HG02943 (cell line): ENCODE results near the gene SIL1.

Experiments used
- ATAC-seq: cut with Tn5 transposase; IDR thresholded peaks from one replicate; pipeline ENCODE4 v1.9.1; 2021; ENCODE audit warnings: mild to moderate bottlenecking, low read depth, moderate library complexity; ENCODE audit not compliant: unreplicated experiment

The SIL1 gene

DNA sequence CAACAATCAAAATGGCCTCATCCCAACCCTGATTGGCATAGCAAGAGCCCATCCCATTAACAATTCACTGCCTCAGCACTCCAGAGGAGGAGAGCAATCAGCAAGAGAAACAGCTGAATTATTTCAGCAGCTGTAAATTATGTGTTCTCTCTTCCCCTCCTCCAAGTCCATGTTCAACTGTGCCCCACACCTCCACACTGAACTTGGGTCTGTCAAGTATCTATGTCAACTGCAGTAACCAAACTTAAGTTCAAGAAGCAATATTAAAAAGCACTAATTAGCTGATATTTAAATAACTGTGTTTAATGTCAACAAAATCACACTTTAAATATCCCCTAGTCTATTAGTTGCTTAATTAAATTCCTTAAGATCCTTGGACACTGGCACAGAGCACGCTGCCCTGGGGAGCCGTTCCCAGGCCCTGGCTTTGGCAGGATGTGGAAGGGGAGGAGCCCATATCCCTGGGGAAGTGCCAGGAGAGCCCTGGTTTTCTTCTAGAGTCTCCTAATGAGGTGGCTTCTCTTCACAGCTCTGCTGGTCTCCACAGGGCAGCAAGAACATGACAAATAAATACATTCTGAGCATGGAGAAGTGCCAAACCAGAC lies 50.6 kb downstream of the SIL1 start:
- ATAC-seq = no peak

DNA sequence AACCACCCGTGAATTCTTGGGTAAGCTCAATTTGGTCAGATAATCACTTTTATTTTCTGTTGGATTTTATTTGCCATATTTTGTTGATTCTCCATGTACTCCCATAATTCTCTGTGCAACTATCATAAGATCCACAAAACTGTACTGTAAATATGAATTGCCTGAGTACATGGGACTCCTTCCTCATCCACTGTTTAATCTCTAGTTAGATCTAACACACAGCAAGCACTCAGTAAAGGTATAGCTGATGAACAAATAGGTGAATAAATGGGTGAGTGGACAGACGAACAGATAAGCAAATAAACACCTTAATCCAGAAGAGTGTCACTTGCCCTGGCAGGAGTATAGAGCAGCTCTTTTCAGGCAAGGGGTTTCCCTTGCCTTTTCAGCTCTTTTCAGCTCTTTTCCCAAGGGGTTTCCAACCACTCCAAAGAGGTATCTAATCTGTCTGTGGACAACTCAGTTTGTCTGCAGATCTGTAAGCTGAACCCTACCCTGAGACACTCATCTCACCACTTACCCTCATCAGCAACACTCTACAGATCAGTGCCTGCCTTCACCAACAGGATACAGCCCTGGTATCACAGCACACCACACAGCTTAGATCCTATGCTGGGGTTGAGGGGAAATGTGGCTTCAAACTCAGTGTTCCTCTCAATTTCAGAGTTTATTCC lies 51.2 kb downstream of the SIL1 start:
- no peak for ATAC-seq

DNA sequence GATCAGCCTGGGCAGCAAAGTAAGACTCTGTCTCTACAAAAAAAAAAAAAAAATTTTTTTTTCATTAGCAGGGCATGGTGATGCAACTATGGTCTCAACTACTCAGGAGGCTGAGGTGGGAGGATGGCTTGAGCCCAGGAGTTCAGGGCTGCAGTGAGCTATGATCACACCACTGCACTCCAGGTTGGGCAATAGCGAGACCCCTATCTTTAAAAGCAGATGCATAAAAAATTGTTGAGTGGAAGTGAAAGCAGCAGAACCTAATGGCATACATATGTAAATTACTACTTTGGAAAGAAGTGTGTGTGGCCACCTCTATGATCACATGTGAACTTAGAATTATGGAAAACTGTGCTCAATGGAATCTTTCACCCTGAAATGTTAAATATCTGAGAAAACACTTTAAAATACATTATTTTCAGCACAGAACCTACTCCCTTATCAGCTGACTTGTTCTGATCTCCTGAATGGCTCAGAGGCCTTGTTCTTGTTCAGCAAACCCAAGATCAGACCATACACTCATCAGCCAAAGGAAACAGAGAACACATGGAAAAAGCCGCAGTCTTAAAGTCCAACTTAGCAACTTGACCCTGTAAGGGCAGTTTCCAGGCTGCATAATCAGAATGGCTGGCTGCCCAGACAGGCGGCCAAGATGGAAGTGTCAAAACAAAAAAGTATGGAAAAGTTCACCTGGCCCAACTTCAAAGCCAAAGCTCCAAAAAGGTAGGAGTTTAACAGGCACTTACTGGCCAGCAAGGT lies 56.5 kb downstream of the SIL1 start:
- ATAC-seq = no peak

DNA sequence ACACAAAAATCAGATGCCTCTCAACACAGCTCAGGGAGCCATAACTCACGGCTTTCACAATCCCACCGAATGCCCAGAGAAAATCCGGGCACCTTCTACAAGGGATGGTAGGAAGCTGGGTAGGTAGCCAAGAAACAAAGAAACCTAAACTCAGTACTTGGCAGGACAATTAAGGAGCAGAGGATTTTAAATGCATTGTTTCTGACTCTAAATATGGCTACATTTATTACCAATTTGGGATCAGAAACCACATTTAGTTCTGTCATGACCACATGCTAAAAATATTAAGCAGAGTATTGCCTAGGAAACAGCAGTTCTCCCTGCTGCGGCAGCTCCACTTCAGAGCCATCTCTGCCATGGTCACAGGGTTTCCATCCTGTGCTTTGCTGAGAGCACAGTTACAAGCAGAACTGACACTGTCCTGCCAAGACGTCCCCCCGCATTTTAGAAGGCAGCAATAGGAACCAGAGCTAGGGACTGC lies 57.5 kb downstream of the SIL1 start:
- no peak for ATAC-seq

DNA sequence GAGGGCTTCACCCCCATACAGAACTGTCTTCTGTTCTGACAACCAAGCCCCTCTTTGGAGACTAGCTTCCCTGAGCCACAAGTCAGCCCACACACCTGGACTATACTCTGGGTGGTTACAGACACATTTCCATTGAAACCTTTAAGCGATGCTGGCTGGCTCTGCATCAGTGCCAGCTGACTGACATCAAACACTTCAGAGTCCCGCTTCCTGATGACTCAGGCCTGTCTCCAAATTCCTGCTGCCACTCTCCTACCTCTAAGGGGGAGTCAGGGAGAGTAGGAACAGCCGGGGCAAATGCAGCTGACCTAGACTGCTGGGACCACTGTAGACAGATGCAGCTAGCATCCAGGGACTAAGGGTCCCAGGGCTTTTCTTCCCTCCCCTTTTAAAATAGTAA lies 59.4 kb downstream of the SIL1 start:
- ATAC-seq = no peak

DNA sequence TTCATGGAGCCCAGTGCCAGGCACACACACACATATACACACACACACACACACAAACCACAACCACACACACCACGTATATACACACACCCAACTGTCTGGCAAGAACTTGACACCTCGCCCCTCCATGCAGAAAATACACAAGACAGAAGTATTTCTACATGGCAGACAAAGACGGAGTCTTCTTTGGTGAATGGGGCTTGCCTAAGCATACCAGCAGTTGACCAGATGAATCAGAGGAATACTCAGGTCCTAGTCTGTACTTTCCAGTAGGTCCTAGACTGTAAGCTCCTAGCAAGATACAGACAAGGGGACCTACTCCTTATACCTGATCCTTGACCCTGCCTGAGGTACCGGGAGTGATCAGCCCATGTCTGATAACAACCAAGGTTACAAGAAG lies 60.1 kb downstream of the SIL1 start:
- no peak for ATAC-seq

DNA sequence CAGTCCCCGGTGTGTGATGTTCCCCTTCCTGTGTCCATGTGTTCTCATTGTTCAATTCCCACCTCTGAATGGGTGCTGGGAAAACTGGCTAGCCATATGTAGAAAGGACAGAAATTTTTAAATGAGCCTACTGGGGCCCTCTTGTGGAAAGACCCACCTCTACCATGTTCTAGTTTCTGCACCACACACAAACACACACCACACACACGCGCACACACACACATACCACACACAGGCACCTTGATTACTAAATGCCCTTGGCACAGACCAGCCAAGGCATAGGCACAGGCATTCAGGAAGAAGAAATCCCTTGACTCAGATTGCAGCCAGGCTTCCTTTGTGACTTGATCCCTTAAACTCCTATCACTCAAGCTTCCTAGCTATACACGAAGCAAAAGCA lies 60.5 kb downstream of the SIL1 start:
- no peak for ATAC-seq

DNA sequence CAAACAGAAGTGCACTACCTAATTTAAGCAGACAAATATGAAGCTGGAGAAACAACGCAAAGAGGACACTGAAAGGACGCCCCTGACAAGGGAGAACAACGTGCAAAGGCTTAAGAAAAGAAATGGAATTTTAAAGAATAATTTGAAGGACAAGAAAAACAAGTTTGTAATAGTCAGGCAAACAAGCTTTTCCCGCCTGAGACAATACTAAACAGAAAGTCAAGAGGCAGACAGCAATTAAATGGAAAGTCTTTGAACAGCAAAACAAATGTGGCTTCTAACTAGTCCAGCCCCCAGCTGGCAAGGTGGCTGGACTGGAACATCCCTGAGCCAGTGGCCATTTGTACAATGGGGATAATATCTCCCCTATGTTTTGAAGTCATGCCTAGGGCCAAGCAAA lies 63.3 kb downstream of the SIL1 start:
- ATAC-seq = no peak

DNA sequence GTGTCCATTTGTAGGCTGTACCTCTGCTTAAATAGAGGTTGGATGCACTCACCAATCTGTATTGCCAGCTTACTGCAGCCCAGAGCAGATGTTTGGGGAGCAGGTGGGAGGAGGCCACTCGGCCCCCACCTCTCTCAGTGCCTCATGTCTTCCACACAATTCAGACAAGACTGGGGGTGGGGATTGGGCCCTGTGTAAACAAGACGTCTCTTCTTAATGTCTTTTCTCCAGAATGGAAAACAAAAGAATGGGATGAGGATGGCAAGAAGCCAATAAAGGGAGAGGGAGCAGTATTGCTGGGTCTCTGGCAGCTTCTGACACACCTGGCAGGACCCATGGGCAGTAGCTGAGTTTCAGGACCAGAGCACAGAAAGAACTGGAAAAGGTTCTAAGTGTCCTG lies 64.9 kb downstream of the SIL1 start:
- ATAC-seq = no peak

DNA sequence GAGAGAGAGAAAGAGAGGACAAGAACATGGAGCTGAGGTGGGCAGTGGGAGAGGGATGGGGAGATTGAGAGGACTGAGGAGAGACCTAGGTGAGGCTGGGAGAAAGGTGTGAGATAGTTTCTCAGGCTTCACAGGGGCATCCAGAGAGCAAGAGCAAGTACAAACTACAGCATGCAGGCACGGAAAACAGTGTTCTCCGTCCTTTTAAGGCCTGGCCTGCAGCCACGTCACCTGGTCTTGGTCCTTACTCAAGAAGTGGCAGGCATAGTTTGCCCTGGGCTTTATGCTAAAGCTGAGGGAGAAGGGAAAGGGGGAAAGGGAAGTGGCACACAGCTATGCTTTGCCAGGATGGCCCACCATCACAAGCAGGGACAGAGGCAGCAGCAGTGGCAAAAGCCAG lies 65.7 kb downstream of the SIL1 start:
- no peak for ATAC-seq

DNA sequence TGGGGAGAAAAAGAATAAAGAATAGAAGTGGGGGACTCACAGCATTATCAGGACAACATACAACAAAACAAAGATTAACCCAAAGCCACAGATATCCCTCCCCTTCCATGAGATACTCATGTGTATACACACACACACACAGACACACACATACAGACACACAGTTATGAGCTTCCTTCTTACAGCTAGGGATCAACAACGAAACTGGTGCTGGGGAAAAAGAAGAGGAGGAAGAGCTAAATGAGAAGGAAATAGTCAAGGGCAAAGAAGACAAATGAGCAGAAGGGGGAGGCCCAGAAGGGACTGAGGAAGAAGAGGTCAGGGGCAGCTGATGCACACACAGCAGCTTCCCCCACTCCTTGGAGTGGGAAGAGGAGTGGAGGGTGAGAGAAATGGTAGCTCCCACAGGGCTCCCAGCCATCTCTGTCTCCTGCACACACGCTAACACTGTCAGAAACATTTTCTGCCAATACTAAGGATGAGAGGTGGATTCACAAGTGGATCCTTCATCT lies 66.2 kb downstream of the SIL1 start:
- ATAC-seq = no peak

DNA sequence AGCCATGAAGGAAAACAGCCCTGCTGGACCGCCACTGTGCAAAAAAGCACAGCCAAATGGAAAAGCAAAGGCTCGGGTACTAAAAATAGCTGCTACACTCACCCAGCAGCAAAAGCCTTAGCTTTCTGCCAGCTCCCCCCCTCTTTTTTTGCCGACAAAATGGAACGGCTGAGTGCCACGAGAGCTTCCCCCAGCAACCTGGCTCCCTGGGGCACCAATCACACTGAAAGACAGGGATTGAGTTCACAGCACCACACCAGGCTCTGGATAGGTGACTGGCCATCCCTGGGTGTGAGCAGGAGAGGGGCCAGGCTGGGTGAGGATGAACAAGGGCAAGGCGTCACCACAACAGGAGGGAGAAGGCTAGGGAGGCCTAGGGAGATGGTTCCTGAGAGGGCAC lies 66.7 kb downstream of the SIL1 start:
- ATAC-seq = no peak

DNA sequence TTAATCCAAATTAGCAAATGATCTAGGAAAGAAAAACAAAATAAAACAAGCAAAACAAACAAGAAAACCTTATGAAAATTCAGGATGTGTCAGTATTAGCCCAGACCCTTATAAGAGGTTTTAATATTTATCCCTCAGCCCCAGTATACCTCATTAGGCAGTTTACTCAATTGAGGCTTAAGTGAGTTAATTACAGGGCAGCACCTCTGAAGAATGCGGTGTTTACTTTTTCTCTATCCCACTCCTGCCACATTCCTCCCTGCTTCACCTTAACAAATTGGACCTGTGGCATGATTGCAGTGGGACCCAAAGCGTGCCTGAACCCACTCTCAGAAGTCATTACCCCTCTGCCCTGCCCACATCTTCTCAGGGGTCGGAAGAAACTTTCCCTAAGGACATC lies 67.1 kb downstream of the SIL1 start:
- ATAC-seq = no peak

DNA sequence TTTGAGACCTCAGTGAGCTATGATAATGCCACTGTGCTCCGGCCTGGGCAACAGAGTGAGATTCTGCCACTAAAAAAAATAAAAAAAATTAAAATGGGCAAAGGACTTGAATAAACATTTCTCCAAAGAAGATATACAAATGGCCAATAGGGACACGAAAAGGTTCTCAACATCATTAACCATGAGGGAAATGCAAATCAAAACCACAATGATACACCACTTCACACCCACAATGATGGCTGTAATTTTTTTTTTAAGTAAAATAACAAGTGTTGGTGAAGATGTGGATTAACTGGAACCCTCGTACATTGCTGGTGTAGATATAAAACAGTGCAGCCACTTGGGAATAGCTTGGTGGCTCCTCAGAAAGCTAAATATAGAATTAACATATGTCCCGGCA lies 68.0 kb downstream of the SIL1 start:
- no peak for ATAC-seq

DNA sequence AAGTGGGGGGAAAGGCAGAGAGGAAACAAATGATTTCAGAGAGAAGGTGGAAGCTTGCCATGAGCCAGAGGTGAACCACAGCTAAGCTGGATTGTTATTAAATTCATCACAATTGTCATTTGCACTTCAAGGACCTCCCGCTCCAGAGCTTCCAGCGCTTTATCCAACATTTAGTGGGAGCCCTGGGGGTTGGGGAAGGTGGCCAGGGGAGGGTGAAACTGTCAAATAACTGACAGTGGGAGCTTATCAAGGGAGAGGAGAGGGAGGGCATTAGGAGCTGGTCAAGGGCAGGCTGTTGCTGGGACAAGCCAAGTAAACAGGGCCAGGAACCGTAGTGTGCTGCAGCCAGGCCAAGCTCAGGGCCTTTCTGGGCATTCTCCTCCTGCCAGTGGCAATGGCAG lies 71.5 kb downstream of the SIL1 start:
- ATAC-seq = no peak

DNA sequence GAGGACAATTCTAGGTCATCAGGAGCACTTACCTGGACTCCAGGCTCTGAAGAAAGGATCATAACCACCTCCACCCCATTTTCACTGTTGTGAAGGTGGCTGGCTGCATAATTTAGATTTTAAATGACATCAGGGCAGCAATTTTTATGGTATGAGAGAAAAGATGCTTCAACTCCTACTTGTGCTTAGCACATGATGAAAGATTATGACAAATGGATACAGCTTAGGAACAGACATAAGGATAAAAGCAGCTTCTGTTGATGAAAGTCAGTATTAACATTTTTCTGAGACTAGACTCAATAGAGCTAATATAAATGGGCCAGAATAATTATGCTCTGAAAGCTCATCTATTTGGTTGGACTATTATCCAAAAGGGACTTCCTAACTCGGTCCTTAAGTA lies 72.2 kb downstream of the SIL1 start:
- no peak for ATAC-seq

DNA sequence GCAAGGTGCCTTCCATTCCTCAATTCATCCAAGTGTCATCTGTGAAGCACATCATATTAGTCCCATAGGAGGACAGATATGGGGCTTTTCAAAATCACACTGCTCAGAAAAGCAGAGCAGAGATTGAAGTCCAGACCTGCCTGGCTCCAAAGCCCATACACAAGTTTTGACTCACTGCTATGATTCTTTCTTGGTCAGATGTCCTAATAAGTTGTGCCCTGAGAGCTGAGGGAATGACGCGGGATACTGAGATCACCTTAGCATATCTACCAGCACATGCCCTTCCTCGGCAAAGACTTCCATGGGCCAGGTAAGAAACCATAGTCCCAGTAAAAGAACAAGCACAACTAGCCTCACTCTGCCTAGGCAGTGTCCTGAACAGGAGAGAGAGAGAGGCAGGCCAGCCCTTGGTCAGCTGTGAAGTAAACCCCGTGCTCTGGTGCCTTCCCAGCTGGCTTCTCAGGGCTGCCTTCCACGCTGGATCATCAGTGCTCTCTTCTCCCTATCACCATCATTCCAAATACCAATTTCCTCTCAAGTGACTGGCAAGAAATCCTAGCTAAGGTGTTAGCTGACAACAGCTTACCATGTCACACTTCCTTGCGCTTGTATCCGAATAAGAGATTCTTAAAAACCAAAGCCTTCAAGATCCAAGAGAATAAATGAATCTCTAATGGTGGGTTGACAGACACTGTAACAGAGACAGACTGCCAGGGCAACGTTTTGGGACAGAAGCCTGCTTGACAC lies 73.2 kb downstream of the SIL1 start:
- no peak for ATAC-seq

DNA sequence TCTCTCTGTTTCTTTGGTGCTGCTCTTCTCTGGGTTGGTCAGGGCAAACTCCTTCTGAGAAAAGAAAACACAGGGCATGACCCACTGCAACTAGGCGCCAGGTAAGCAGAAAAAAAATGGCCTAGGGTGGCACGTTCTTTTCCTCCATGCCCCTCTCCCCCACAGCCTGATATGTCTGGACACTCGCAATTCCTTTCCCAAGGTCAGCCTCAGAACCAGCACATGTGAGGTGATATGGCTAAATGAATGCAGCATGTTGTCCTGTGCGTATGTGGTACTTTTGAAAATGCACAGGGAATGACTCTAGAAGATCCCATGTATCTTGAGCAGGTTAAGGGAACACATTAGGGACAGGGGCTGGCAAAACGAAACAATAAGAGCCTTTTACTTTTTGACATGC lies 77.0 kb downstream of the SIL1 start:
- no peak for ATAC-seq

DNA sequence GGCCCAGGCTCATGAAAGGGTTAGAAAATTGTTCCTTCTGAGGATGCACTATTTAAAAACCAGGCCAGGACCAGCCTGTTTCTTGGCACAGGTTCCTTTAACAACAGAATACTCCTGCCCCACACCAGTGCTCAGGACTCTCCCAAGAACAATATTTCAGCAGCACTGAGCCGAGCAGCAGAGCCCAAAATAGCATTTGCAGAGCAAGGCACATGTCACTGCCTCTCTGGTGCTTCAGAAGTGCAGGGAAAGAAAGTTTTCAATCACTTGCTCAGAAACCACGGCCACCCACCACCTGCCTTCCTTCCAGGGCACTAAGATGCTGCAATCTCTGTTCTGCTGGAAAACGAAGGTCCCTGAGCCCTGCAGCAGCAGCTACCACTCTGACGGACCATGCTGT lies 77.6 kb downstream of the SIL1 start:
- ATAC-seq = no peak

DNA sequence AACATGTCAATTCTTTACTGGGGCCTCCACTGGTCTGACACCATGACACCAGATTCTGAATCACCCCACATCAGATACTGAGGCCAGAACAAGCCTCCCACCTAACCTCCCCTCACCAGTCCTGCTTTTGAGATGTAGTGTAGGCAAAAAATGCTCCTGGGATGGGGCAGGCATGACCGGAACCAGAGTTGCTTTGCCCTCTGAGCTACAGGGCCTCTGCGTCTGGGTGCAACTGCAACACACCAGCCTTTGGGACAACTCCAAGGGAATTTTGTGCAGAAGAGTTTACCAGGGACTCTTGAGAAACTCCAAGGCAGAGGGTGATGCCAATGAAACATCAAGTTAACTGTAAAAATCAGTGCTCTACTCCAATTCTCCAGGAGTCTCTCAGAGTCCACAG lies 79.4 kb downstream of the SIL1 start:
- no peak for ATAC-seq

DNA sequence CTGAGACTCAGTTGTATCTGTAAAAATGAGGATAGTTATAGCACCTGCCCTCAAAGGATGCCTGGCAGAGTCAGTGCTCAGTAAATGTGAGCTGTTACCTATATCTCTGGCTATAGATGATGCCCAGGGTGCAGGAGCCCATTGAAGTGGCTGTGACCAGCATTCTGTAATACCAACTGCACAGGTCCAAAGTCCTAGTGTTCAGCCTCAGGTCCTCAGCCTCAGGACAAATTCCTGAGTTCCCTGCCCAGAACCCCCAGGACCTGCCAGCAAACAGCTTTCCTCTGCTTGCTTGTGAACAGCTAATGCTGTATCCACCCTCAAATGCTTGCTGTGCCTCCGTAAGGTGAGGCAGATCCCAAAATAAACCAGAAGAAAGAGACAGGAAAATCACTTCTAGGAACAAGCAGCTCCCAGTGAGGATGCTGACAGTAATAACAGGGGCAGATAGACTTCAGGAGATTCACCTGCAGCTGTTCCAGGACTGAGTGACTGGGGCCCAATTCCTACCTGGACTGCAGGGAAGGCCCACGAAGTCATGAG lies 80.8 kb downstream of the SIL1 start:
- no peak for ATAC-seq
